ENCODE results near the gene FAM83E. TPM values are rescaled to one million over a fixed set of nuclear protein-coding genes. Genes with fewer than 3 reads are reported as not detected.

The FAM83E gene
- total and polyA plus RNA-seq, 2 donors (not counting 1 experiment from before 2014, with no cell fraction given), result 0.15 to 4.1 TPM

GRCh38 chr19:48603850-48604249, 11.0 kb downstream of the FAM83E start:
- ChIA-PET POLR2A (no interaction called here), CTCF (no interaction called here)
- Histone ChIP-seq H3K79me2 (ENCODE audit: control insufficient read depth, insufficient read depth, low read length) (no peaks in the 10 kb centered on the region), H3K4me1 (ENCODE audit: control insufficient read depth in 2 of 2, insufficient read depth in 2 of 2, low read length in 2 of 2) (peaks cover 0 to 5% of the 10 kb centered on the region in 2 donors), H4K20me1 (ENCODE audit: control insufficient read depth, insufficient read depth, low read length, poor library complexity, severe bottlenecking) (no peaks in the 10 kb centered on the region), H3K27me3 (replicated peaks in 1 of 4; ENCODE audit: control extremely low read depth in 1 of 4, control insufficient read depth in 3 of 4, insufficient read depth in 4 of 4, low read length in 3 of 4) (peaks cover 0 to 3% (median 0%) of the 10 kb centered on the region in 4 experiments), H3K4me3 (ENCODE audit: control extremely low read depth in 1 of 5, extremely low read depth in 1 of 5, insufficient read depth in 1 of 5, low read depth in 2 of 5, low read length in 4 of 5) (no peak overlapping the region), H3K4me2 (replicated peaks; ENCODE audit: low read depth, low read length, poor library complexity, severe bottlenecking) (no peak overlapping the region), H3K27ac (ENCODE audit: low read length in 2 of 2) (no peak overlapping the region), H3K9me3 (ENCODE audit: control extremely low read depth in 1 of 3, control insufficient read depth in 2 of 3, insufficient read depth in 1 of 3, low read length in 2 of 3) (no peaks in the 10 kb centered on the region), H3K9ac (ENCODE audit: low read length) (no peak overlapping the region), H2AFZ (ENCODE audit: insufficient read depth, low read depth, low read length, poor library complexity, severe bottlenecking) (no peak overlapping the region), H3K36me3 (replicated peaks in 1 of 2; ENCODE audit: control extremely low read depth in 1 of 2, control insufficient read depth in 1 of 2, extremely low read depth in 1 of 2, insufficient read depth in 2 of 2, low read length in 1 of 2) (no peaks in the 10 kb centered on the region)
- H3K27ac Mint-ChIP-seq, result no peak overlapping the region
- peak; percentile 7 for DNase-seq
- intact Hi-C loops (cut with micrococcal nuclease), result no loop called here
- no peak for ATAC-seq (ENCODE audit: low read depth)
- peaks cover under 1% of the 10 kb centered on the region for H3K27me3 Mint-ChIP-seq
- no peak overlapping the region for H3K4me3 Mint-ChIP-seq
- no peaks in the 10 kb centered on the region for H3K9me3 Mint-ChIP-seq (ENCODE audit: insufficient read depth)
- no peak for TF ChIP-seq EZH2 (IDR thresholded peaks at IDR 0.05; ENCODE audit: borderline replicate concordance, insufficient read depth, low read depth, low read length, poor library complexity, severe bottlenecking)
- TF ChIP-seq, protein P1, sequence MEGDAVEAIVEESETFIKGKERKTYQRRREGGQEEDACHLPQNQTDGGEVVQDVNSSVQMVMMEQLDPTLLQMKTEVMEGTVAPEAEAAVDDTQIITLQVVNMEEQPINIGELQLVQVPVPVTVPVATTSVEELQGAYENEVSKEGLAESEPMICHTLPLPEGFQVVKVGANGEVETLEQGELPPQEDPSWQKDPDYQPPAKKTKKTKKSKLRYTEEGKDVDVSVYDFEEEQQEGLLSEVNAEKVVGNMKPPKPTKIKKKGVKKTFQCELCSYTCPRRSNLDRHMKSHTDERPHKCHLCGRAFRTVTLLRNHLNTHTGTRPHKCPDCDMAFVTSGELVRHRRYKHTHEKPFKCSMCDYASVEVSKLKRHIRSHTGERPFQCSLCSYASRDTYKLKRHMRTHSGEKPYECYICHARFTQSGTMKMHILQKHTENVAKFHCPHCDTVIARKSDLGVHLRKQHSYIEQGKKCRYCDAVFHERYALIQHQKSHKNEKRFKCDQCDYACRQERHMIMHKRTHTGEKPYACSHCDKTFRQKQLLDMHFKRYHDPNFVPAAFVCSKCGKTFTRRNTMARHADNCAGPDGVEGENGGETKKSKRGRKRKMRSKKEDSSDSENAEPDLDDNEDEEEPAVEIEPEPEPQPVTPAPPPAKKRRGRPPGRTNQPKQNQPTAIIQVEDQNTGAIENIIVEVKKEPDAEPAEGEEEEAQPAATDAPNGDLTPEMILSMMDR (IDR thresholded peaks at IDR 0.05), result no peak
- H3K4me1 Mint-ChIP-seq, result peaks cover 3% of the 10 kb centered on the region
- 97% methylated on average over 6 of the region's 9 CpGs for WGBS (ENCODE audit: insufficient coverage)

DNA sequence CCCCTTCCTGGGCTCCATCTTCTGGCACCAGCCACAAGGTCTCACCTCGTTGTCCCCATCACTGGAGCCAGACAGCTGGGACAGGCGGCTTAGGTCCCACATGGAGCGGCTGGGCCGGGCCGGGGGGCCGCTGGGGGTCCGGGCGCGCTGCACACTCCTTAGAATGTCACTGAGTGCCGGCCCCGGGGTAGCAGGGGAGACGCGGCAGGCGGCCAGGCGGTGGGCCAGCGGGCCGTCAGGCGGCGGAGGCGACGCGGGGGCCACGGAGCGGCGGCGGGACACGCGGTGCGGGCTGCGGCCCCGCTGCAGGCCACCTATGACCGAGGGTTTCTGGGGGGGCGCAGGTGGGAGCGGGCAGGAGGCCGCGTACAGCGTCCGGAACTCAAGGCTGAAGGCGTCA, 11.4 kb downstream of the FAM83E start:
- WGBS (ENCODE audit: insufficient coverage), result 96% methylated on average over 39 of the region's 39 CpGs
- peaks cover 0 to under 1% of the 10 kb centered on the region in 2 donors for H3K4me1 ChIP-seq (ENCODE audit: control insufficient read depth in 2 of 2, insufficient read depth in 2 of 2, low read length in 2 of 2)
- no peak for TF ChIP-seq EZH2 (IDR thresholded peaks at IDR 0.05; ENCODE audit: borderline replicate concordance, insufficient read depth, low read depth, low read length, poor library complexity, severe bottlenecking)
- TF ChIP-seq, protein P1 (IDR thresholded peaks at IDR 0.05), result no peak
- DNase-seq (no peak), ATAC-seq (ENCODE audit: low read depth) (no peak)
- no peak overlapping the region for H3K4me3 ChIP-seq (ENCODE audit: control extremely low read depth in 1 of 5, extremely low read depth in 1 of 5, insufficient read depth in 1 of 5, low read depth in 2 of 5, low read length in 4 of 5)
- POLR2A ChIA-PET, result no interaction called here
- Mint-ChIP-seq H3K4me3 (no peak overlapping the region), H3K4me1 (no peaks in the 10 kb centered on the region), H3K9me3 (ENCODE audit: insufficient read depth) (no peaks in the 10 kb centered on the region), H3K27ac (no peak overlapping the region), H3K27me3 (peaks cover 4% of the 10 kb centered on the region)
- intact Hi-C loops (cut with micrococcal nuclease), result no loop called here
- H3K9me3 ChIP-seq (ENCODE audit: control extremely low read depth in 1 of 3, control insufficient read depth in 2 of 3, insufficient read depth in 1 of 3, low read length in 2 of 3), result no peaks in the 10 kb centered on the region
- no peak overlapping the region for H3K9ac ChIP-seq (ENCODE audit: low read length)
- no peak overlapping the region for H3K27ac ChIP-seq (ENCODE audit: low read length in 2 of 2)
- no peak overlapping the region for H2AFZ ChIP-seq (ENCODE audit: insufficient read depth, low read depth, low read length, poor library complexity, severe bottlenecking)
- no peaks in the 10 kb centered on the region for H4K20me1 ChIP-seq (ENCODE audit: control insufficient read depth, insufficient read depth, low read length, poor library complexity, severe bottlenecking)
- no peaks in the 10 kb centered on the region for H3K79me2 ChIP-seq (ENCODE audit: control insufficient read depth, insufficient read depth, low read length)
- CTCF ChIA-PET, result no interaction called here
- no peak overlapping the region for H3K4me2 ChIP-seq (replicated peaks; ENCODE audit: low read depth, low read length, poor library complexity, severe bottlenecking)
- H3K36me3 ChIP-seq (replicated peaks in 1 of 2; ENCODE audit: control extremely low read depth in 1 of 2, control insufficient read depth in 1 of 2, extremely low read depth in 1 of 2, insufficient read depth in 2 of 2, low read length in 1 of 2), result no peaks in the 10 kb centered on the region
- H3K27me3 ChIP-seq (replicated peaks in 1 of 4; ENCODE audit: control extremely low read depth in 1 of 4, control insufficient read depth in 3 of 4, insufficient read depth in 4 of 4, low read length in 3 of 4), result peaks cover 0 to 3% (median 0%) of the 10 kb centered on the region in 4 experiments

All from B cell (primary cell).